ENCODE data around the gene HIVEP3.

GRCh38 chr1:41533731-41534080, 385.0 kb downstream of the HIVEP3 start:
- TF ChIP-seq REST (IDR thresholded peaks at IDR 0.05; ENCODE audit: insufficient read depth in 1 of 2, low read depth in 2 of 2, low read length in 2 of 2), result no peak
- TF ChIP-seq POLR2AphosphoS5 (IDR thresholded peaks at IDR 0.05; ENCODE audit: low read depth, low read length), result no peak
- no peak for TF ChIP-seq TAF1 (IDR thresholded peaks at IDR 0.05; ENCODE audit: borderline replicate concordance, insufficient read depth, low read length)
- TF ChIP-seq SIN3A (IDR thresholded peaks at IDR 0.05; ENCODE audit: borderline replicate concordance, insufficient read depth, low read length), result no peak
